Progenitor cell of endocrine pancreas (in vitro differentiated cells): ENCODE measurements around the gene HAPSTR1. TPM values are rescaled to one million over a fixed set of nuclear protein-coding genes. Genes with fewer than 3 reads are reported as not detected.
A peak's percentile ranks its signal among the peaks of the same experiment; 100 is the strongest.
"Not testable (repeated sequence)": the region's sequence is repeated elsewhere in the genome, so short reads cannot be mapped to it uniquely, and the experiment has no call there.

Source experiments
- DNase-seq: peaks from one replicate; pipeline ENCODE4 v3.0.0; 2021; ENCODE audit warnings: low spot score; ENCODE audit not compliant: unreplicated experiment
- H3K27ac Mint-ChIP-seq: 2 replicates; pipeline ENCODE4 v1.8.0; 2021; ENCODE audit warnings: mild to moderate bottlenecking, moderate library complexity, mixed read lengths
- H3K27me3 Mint-ChIP-seq: 2 replicates; pipeline ENCODE4 v1.8.0; 2021; ENCODE audit warnings: mixed read lengths
- H3K36me3 Mint-ChIP-seq: 2 replicates; pipeline ENCODE4 v1.8.0; 2022; ENCODE audit warnings: mixed read lengths; ENCODE audit not compliant: insufficient read depth
- H3K4me1 Mint-ChIP-seq: 2 replicates; pipeline ENCODE4 v1.8.0; 2021; ENCODE audit warnings: low read depth, mixed read lengths
- H3K4me3 Mint-ChIP-seq: 2 replicates; pipeline ENCODE4 v1.8.0; 2021; ENCODE audit warnings: low read depth, mild to moderate bottlenecking, moderate library complexity, mixed read lengths
- H3K9me3 Mint-ChIP-seq: 2 replicates; pipeline ENCODE4 v1.8.0; 2021; ENCODE audit warnings: low read depth, mixed read lengths
- long read RNA-seq: library from polyadenylated mRNA; unstranded; transcript quantifications from one replicate; pipeline ENCODE4 v2.0.0, GENCODE V29; 2020
- total RNA-seq: library from RNA; stranded (reverse); gene quantifications from 2 replicates; pipeline ENCODE4 v1.2.1, GENCODE V29; 2021
- TF ChIP-seq, protein P1 (sequence below): fragments of 200-600 bp; sonication (generic); IDR thresholded peaks from one replicate; pipeline ENCODE4 v1.5.0; 2021; ENCODE audit warnings: antibody characterized with exemption, mild to moderate bottlenecking; ENCODE audit not compliant: unreplicated experiment

Gene HAPSTR1, protein sequence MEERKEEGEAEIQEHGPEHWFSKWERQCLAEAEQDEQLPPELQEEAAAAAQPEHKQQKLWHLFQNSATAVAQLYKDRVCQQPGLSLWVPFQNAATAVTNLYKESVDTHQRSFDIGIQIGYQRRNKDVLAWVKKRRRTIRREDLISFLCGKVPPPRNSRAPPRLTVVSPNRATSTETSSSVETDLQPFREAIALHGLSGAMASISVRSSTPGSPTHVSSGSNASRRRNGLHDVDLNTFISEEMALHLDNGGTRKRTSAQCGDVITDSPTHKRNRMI
- 77.6 and 79.7 TPM in 2 replicates for total RNA-seq
- long read RNA-seq, full-length matches to known transcripts = 3 of 18 reads
- long read RNA-seq, partial matches to known transcripts = 3 of 18 reads
- long read RNA-seq, other reads (novel, unspliced or antisense) = 12 of 18 reads

DNA sequence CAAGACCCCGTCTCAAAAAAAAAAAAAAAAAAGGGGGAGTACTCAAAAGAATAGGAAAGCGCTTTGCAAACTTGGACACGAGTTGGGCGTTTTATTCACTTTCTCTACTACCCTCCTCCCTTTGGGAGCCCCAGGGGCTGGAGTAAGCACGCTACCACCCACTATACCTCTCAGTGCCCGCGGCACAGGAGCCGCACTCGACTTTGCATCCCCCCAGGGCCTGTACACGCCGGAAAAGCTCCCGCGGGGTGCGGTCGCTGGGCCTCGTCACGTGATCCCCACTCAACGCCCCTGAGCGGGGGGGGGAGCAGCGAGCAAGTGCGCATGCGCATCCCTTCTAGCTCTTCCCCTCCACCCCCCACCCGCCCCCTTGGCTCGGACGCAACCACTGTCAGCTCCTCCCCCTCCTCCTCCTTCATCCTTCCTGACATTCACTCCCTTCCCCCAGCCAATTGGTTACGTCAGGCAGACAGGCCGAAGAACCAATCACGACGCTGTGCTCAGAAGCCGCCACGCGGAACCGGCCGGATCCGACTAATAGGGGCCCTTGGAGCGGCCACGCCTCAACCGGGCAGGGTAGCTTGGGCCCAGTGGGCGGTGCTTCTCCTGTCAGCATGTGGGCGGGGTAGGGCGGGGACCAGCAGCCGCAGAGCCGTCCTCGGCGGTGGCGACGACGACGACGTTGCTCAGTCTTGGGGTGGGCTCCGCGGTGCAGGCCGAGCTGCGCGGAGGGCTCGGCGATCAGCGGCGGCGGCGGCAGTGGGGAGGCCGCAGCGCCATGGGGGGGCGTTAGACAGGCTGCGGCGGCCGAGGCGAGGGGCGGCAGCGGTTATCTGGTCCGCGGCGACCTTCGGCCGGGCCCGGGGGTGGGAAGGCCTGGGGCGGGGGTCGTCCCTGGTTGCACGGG, at the start of gene HAPSTR1:
HAPSTR1 (plus strand) TSS at position 685 of the 907 bp plus-strand sequence. CDS start 401 bp downstream, outside the sequence.
- Mint-ChIP-seq H3K27ac (peak within 1 kb of the TSS; percentile 100), H3K9me3 (no peaks in the 10 kb centered on the region), H3K36me3 (peaks cover 15% of the 10 kb centered on the region), H3K4me3 (peak within 1 kb of the TSS; percentile 99), H3K4me1 (peaks cover 28% of the 10 kb centered on the region), H3K27me3 (no peaks in the 10 kb centered on the region)
- TF ChIP-seq, protein P1, sequence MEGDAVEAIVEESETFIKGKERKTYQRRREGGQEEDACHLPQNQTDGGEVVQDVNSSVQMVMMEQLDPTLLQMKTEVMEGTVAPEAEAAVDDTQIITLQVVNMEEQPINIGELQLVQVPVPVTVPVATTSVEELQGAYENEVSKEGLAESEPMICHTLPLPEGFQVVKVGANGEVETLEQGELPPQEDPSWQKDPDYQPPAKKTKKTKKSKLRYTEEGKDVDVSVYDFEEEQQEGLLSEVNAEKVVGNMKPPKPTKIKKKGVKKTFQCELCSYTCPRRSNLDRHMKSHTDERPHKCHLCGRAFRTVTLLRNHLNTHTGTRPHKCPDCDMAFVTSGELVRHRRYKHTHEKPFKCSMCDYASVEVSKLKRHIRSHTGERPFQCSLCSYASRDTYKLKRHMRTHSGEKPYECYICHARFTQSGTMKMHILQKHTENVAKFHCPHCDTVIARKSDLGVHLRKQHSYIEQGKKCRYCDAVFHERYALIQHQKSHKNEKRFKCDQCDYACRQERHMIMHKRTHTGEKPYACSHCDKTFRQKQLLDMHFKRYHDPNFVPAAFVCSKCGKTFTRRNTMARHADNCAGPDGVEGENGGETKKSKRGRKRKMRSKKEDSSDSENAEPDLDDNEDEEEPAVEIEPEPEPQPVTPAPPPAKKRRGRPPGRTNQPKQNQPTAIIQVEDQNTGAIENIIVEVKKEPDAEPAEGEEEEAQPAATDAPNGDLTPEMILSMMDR = no peak
- peak; percentile 98 for DNase-seq

DNA sequence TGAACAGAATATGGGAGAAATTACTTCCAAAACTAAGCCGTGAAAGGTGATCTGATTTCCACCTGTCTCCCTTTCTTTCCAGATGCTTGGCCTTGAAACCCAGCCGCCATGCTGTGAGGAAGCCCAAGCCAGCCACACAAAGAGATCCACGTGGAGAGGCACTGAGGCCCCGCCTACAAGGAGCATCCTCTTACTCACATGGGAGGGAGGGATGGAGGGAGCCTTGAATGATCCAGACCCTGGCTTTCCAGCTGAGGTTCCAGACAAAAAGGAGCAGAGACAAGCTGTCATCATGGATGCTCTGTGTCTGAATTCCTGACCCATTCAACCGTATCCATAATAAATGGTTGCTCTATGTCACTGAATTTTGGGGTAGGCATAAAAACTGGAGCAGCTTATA, 48.9 kb upstream of the HAPSTR1 start:
- H3K4me3 Mint-ChIP-seq = no peak overlapping the region
- no peaks in the 10 kb centered on the region for H3K27me3 Mint-ChIP-seq
- H3K36me3 Mint-ChIP-seq = no peaks in the 10 kb centered on the region
- no peak for DNase-seq
- H3K4me1 Mint-ChIP-seq = peaks cover under 1% of the 10 kb centered on the region
- H3K27ac Mint-ChIP-seq = no peak overlapping the region
- no peaks in the 10 kb centered on the region for H3K9me3 Mint-ChIP-seq
- TF ChIP-seq, protein P1 = no peak

DNA sequence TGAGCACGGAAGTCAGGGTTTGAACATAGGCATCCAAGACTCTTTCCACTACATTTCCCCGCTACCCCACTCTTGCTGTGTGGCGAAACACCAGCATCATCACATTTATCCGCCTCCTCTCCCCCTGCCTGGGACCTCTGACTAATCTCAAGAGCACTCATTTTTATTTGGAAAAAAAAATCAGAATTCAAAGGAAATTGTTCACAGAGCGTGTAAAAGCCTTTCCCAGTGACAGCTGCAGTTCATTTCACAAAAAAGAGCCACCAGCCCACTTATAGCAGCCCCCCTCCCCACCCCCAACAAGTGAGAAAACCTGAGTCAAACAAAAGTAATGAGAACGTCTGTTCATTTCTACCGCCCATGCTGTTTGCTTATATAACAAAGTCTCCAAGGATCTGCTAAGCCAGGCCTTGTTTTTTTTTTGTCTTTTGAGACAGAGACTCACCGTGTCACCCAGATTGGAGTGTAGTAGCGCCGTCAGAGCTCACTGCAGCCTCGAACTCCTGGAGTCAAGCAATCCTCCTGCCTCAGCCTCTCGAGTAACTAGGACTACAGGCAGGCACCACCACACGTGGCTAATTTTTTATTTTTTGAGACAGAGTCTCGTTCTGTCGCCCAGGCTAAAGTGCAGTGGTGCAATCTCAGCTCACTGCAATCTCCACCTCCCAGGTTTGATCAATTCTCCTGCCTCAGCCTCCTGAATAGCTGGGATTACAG, 48.3 kb upstream of the HAPSTR1 start:
- no peaks in the 10 kb centered on the region for H3K36me3 Mint-ChIP-seq
- H3K27me3 Mint-ChIP-seq = no peaks in the 10 kb centered on the region
- TF ChIP-seq, protein P1 = no peak
- no peaks in the 10 kb centered on the region for H3K9me3 Mint-ChIP-seq
- H3K27ac Mint-ChIP-seq = peak overlapping the region; percentile 85
- no peak overlapping the region for H3K4me3 Mint-ChIP-seq
- no peak for DNase-seq
- peaks cover 3% of the 10 kb centered on the region for H3K4me1 Mint-ChIP-seq

DNA sequence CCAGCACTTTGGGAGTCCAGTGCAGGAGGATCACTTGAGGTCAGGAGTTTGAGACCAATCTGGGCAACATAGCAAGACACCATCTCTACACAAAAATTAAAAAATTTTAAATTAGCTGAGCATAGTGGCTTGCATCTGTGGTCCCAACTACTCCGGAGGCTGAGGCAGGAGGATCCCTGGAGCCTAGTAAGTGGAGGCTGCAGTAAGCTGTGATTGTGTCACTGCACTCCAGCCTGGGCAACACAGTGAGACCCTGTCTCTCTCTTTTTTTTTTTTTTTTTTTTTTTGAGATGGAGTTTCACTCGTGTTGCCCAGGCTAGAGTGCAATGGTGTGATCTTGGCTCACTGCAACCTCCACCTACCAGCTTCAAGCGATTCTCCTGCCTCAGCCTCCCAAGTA, 45.9 kb upstream of the HAPSTR1 start:
- not testable (repeated sequence) for H3K4me3 Mint-ChIP-seq, H3K9me3 Mint-ChIP-seq, H3K27me3 Mint-ChIP-seq, H3K4me1 Mint-ChIP-seq, H3K36me3 Mint-ChIP-seq, H3K27ac Mint-ChIP-seq, DNase-seq

DNA sequence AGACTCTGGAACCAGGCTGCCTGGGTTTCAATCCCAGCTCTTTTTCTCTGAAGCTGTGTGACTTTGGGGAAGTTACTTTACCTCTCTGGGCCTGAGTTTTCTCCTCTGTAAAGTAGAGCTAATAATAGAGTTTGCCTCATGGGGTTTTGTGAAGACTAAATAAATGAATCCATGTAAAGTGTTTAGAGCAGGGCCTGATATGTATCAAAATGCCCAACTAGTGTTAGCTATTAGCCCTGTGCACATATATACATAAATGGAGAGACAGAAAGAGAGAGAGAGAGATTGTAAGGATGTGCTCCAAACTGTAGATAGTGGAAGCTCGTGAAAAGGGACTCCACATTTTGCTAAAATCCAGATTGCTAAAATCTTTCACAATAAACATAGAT, 44.8 kb upstream of the HAPSTR1 start:
- TF ChIP-seq, protein P1 = no peak
- no peaks in the 10 kb centered on the region for H3K36me3 Mint-ChIP-seq
- no peak overlapping the region for H3K4me3 Mint-ChIP-seq
- H3K27me3 Mint-ChIP-seq = no peaks in the 10 kb centered on the region
- no peaks in the 10 kb centered on the region for H3K9me3 Mint-ChIP-seq
- DNase-seq = no peak
- peaks cover 4% of the 10 kb centered on the region for H3K4me1 Mint-ChIP-seq
- H3K27ac Mint-ChIP-seq = no peak overlapping the region
